GM19035 (cell line): ENCODE results near the gene MED16.

Source experiments
- ATAC-seq: cut with Tn5 transposase; IDR thresholded peaks from one replicate; pipeline ENCODE4 v1.9.1; 2021; ENCODE audit not compliant: unreplicated experiment

MED16 gene

GRCh38 chr19:872266-872951, 20.6 kb downstream of the MED16 start:
- no peak for ATAC-seq

- no peak for ATAC-seq
These were observed 21.3 kb downstream of the MED16 start for GRCh38 chr19:871446-872265.

- no peak for ATAC-seq
These were observed 22.0 kb downstream of the MED16 start for GRCh38 chr19:870963-871401.

GRCh38 chr19:870314-870713, 22.7 kb downstream of the MED16 start:
- ATAC-seq, result no peak

- no peak for ATAC-seq
These were observed 23.5 kb downstream of the MED16 start for GRCh38 chr19:869245-870177.

- no peak for ATAC-seq
These were observed 24.3 kb downstream of the MED16 start for GRCh38 chr19:868458-869244.

- no peak for ATAC-seq
These were observed 25.0 kb downstream of the MED16 start for GRCh38 chr19:867855-868457.

GRCh38 chr19:867301-867793, 25.6 kb downstream of the MED16 start:
- no peak for ATAC-seq

- ATAC-seq, result no peak
These were observed 26.2 kb downstream of the MED16 start for GRCh38 chr19:866769-867300.

- no peak for ATAC-seq
These were observed 29.7 kb downstream of the MED16 start for GRCh38 chr19:863315-863620.

GRCh38 chr19:862581-863314, 30.2 kb downstream of the MED16 start:
- ATAC-seq, result no peak

GRCh38 chr19:861756-862580, 31.0 kb downstream of the MED16 start:
- no peak for ATAC-seq

GRCh38 chr19:861141-861755, 31.7 kb downstream of the MED16 start:
- no peak for ATAC-seq

- ATAC-seq, result no peak
These were observed 33.8 kb downstream of the MED16 start, which contains the start of gene CFD for GRCh38 chr19:858868-859843. Gene CFD, plus strand, starts transcription at chr19:859664. Its CDS starts 26 bp downstream, at chr19:859690.

- ATAC-seq, result no peak
These were observed 34.7 kb downstream of the MED16 start for GRCh38 chr19:858284-858683.

- no peak for ATAC-seq
These were observed 37.3 kb downstream of the MED16 start for GRCh38 chr19:855566-856120.
